Endodermal cell (in vitro differentiated cells): ENCODE results near the gene SAG. TPM values are rescaled to one million over a fixed set of nuclear protein-coding genes. Genes with fewer than 3 reads are reported as not detected.

Experiments used
- DNase-seq: peaks from one replicate; pipeline ENCODE4 v3.0.0-alpha.2; 2017
- H3K27ac ChIP-seq: 2 replicates; pipeline ENCODE4 v1.5.1; 2013; ENCODE audit warnings: mild to moderate bottlenecking, low read depth, low read length, moderate library complexity
- H3K27me3 ChIP-seq: 2 replicates; pipeline ENCODE4 v1.6.1; 2013; ENCODE audit warnings: mild to moderate bottlenecking, low read length, moderate library complexity; ENCODE audit not compliant: insufficient read depth, control insufficient read depth, poor library complexity, severe bottlenecking
- H3K36me3 ChIP-seq: 2 replicates; pipeline ENCODE4 v1.7.0; 2013; ENCODE audit warnings: mild to moderate bottlenecking, low read length, moderate library complexity; ENCODE audit not compliant: control insufficient read depth, insufficient read depth
- H3K4me1 ChIP-seq: one replicate; pipeline ENCODE4 v1.7.0; 2013; ENCODE audit warnings: low read length; ENCODE audit not compliant: control insufficient read depth, insufficient read depth
- H3K4me3 ChIP-seq: 2 replicates; pipeline ENCODE4 v1.5.1; 2013; ENCODE audit warnings: mild to moderate bottlenecking, low read length, moderate library complexity
- H3K9ac ChIP-seq: 2 replicates; pipeline ENCODE4 v1.6.1; 2013; ENCODE audit warnings: mild to moderate bottlenecking, low read length, moderate library complexity; ENCODE audit not compliant: poor library complexity, severe bottlenecking; ENCODE audit errors: extremely low read depth
- H3K9me3 ChIP-seq: 2 replicates; pipeline ENCODE4 v1.6.1; 2013; ENCODE audit warnings: mild to moderate bottlenecking, low read length, moderate library complexity; ENCODE audit not compliant: control insufficient read depth
- H3K27ac Mint-ChIP-seq: 2 replicates; pipeline ENCODE4 v1.8.0; 2020; ENCODE audit warnings: mixed read lengths
- H3K27me3 Mint-ChIP-seq: 2 replicates; pipeline ENCODE4 v1.8.0; 2021; ENCODE audit warnings: mild to moderate bottlenecking, mixed read lengths; ENCODE audit not compliant: insufficient read depth
- H3K36me3 Mint-ChIP-seq: 2 replicates; pipeline ENCODE4 v1.8.0; 2020; ENCODE audit warnings: low read depth, mixed read lengths
- H3K4me1 Mint-ChIP-seq: 2 replicates; pipeline ENCODE4 v1.8.0; 2020; ENCODE audit warnings: mixed read lengths
- H3K4me3 Mint-ChIP-seq: 2 replicates; pipeline ENCODE4 v1.8.0; 2020; ENCODE audit warnings: mild to moderate bottlenecking, moderate library complexity, mixed read lengths
- H3K9me3 Mint-ChIP-seq: 2 replicates; pipeline ENCODE4 v1.8.0; 2020; ENCODE audit warnings: mild to moderate bottlenecking, mixed read lengths
- CTCF ChIP-seq: fragments of 200-600 bp; sonication (generic); conservative IDR thresholded peaks from 2 replicates; pipeline ENCODE4 v1.5.0; 2021; ENCODE audit warnings: antibody characterized with exemption, mild to moderate bottlenecking
- WGBS, 2 experiments: methylation state at CpG; one replicate each; pipeline versions ENCODE4 v1.1.5 to v1.1.7; 2013; ENCODE audit warnings: missing lambda C conversion rate in 2 of 2, mixed read lengths in 1 of 2; ENCODE audit not compliant: insufficient coverage in 1 of 2, insufficient read length in 1 of 2; 5-methylcytosine and 5-hydroxymethylcytosine counted together
- total RNA-seq, 2 donors: library from RNA; stranded (reverse); fragmentation: NEBNext Ultra II Directional in 1 of 2; extraction: Animal tissue kit (Norgen Biotek cat#: 25700) in 1 of 2; gene quantifications; 2 replicates in 1 of 2; 3 replicates in 1 of 2; pipeline ENCODE4 v1.2.1, GENCODE V29; 2021

SAG gene
- total RNA-seq, 2 donors from 2014 or later: not detected

DNA sequence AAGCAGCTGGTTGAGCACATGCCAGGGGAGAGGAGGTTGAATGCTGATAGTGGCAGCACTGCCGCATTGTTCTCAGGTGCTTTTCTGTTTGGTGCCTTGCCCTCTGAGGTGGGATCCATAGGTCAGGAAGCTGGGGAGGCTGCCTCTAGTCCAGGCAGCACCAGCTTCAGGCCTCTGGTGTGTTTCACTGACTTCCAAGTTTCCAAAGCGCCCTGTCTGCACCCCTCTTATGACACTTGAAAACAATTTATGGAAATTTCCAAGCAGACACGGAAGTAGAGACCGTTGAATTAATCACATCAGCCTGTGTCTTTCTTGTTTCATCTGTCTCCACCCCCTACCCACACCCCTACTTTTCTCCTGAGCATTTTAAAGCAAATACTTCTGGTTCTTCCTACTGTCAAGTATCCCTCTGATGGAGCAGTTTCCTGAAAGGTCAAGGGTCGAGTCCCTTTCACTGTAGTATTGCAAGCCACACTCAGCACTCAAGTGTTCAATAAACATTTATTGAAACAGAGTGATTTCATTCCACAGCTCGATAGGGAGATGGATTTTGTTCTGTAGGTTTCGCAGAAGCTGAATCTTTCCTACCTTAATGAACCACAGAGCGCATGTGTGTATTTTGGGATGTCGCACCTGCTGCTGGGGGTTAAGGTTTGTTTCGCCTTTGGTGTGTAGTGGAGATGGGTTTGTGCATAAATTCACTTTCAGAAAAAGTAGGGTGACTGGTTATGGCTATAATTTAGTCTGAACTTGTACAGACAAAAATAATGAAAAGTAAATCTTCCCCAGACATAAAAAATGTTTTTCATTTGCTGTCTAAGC, 68.1 kb downstream of the SAG start:
- DNase-seq: no peak
- H3K9me3 ChIP-seq: no peaks in the 10 kb centered on the region
- Mint-ChIP-seq H3K4me1 (peaks cover 17% of the 10 kb centered on the region), H3K9me3 (no peaks in the 10 kb centered on the region), H3K27ac (no peak overlapping the region), H3K36me3 (peaks cover 16% of the 10 kb centered on the region), H3K4me3 (no peak overlapping the region), H3K27me3 (no peaks in the 10 kb centered on the region)
- H3K9ac ChIP-seq: no peak overlapping the region
- no peaks in the 10 kb centered on the region for H3K4me1 ChIP-seq
- no peak overlapping the region for H3K4me3 ChIP-seq
- WGBS, 2 experiments: 90 to 91% methylated on average over 8 to 10 of the region's 10 CpGs
- no peaks in the 10 kb centered on the region for H3K27me3 ChIP-seq
- no peaks in the 10 kb centered on the region for H3K36me3 ChIP-seq
- no peak overlapping the region for H3K27ac ChIP-seq
- TF ChIP-seq CTCF: no peak

- Mint-ChIP-seq H3K36me3 (peaks cover 13% of the 10 kb centered on the region), H3K27me3 (no peaks in the 10 kb centered on the region), H3K4me1 (peaks cover 26% of the 10 kb centered on the region), H3K9me3 (no peaks in the 10 kb centered on the region), H3K27ac (no peak overlapping the region), H3K4me3 (no peak overlapping the region)
- Histone ChIP-seq H3K27me3 (no peaks in the 10 kb centered on the region), H3K4me1 (no peaks in the 10 kb centered on the region), H3K27ac (no peak overlapping the region), H3K4me3 (no peak overlapping the region), H3K36me3 (no peaks in the 10 kb centered on the region), H3K9me3 (no peaks in the 10 kb centered on the region), H3K9ac (no peak overlapping the region)
- no peak for TF ChIP-seq CTCF
- no peak for DNase-seq
- 91 to 97% methylated on average over 3 to 6 of the region's 6 CpGs for WGBS, 2 experiments
These were observed 71.4 kb downstream of the SAG start for GRCh38 chr2:233379034-233379433.

DNA sequence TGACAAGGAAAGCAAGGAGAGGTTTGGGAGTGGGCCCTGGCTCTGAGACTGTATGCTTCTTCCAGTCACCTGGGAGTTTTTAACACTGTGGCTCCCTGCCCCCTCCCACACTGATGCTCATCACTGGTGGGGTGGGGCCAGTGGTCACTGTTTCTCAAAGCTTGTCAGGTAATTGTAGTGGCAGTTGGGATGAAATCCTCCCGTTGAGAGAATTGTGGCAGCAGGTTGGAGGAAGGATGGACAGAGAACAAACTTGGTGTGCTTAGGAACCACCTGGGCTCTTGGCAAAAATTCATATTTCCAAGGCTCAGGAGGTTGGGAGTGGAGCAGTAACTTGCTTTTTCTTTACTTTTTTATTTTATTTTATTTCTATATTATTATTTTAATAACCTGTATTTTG, 71.8 kb downstream of the SAG start:
- Histone ChIP-seq H3K4me3 (no peak overlapping the region), H3K27ac (no peak overlapping the region), H3K9ac (no peak overlapping the region), H3K27me3 (no peaks in the 10 kb centered on the region), H3K36me3 (no peaks in the 10 kb centered on the region), H3K4me1 (no peaks in the 10 kb centered on the region), H3K9me3 (no peaks in the 10 kb centered on the region)
- H3K36me3 Mint-ChIP-seq: peaks cover 13% of the 10 kb centered on the region
- H3K27me3 Mint-ChIP-seq: no peaks in the 10 kb centered on the region
- no peaks in the 10 kb centered on the region for H3K9me3 Mint-ChIP-seq
- H3K27ac Mint-ChIP-seq: no peak overlapping the region
- WGBS, 2 experiments: 80 to 89% methylated on average over 1 of the region's 1 CpG
- DNase-seq: no peak
- H3K4me3 Mint-ChIP-seq: no peak overlapping the region
- H3K4me1 Mint-ChIP-seq: peaks cover 28% of the 10 kb centered on the region
- TF ChIP-seq CTCF: no peak
